Measurements from ENCODE around the gene IL2RA. TPM values are rescaled to one million over a fixed set of nuclear protein-coding genes. Genes with fewer than 3 reads are reported as not detected.

IL2RA gene
- total RNA-seq (2022; extraction: Qiagen RNA extraction), result not detected in 5 replicates

GRCh38 chr10:6062101-6062771 is at the start of gene IL2RA:
IL2RA (minus strand) TSS chr10:6062367; CDS start chr10:6062151, 216 bp downstream.

GRCh38 chr10:6088721-6089333 is 26.7 kb upstream of the IL2RA start, which contains the start of gene RBM17:
RBM17 (plus strand) TSS chr10:6089034; CDS start chr10:6097066, 8,032 bp downstream.

GRCh38 chr10:5977471-5978229 is 84.5 kb downstream of the IL2RA start, which contains the start of gene IL15RA:
IL15RA (minus strand) TSS chr10:5977543; CDS start chr10:5977492, 51 bp downstream.

Other genes starting within 250 kb of the IL2RA start
- gene GDI2, start 248.9 kb downstream of the IL2RA start, total RNA-seq (2022; extraction: Qiagen RNA extraction), result 196 to 296 TPM (median 202 TPM) in 5 replicates
- 8.0 to 12.1 TPM (median 11.8 TPM) in 5 replicates for gene ANKRD16, start 172.5 kb downstream of the IL2RA start, total RNA-seq (2022; extraction: Qiagen RNA extraction)
- 34.5 to 42.3 TPM (median 39.2 TPM) in 5 replicates for gene FBH1, start 172.1 kb downstream of the IL2RA start, total RNA-seq (2022; extraction: Qiagen RNA extraction)
- 2.9 to 5.0 TPM (median 3.8 TPM) in 5 replicates for gene IL15RA, start 84.8 kb downstream of the IL2RA start, total RNA-seq (2022; extraction: Qiagen RNA extraction)
- 111 to 123 TPM (median 114 TPM) in 5 replicates for gene RBM17, start 26.7 kb upstream of the IL2RA start, total RNA-seq (2022; extraction: Qiagen RNA extraction)
- 157 to 192 TPM (median 185 TPM) in 5 replicates for gene PFKFB3, start 140.6 kb upstream of the IL2RA start, total RNA-seq (2022; extraction: Qiagen RNA extraction)

Data from A549 treated with CORT108297 at 1 μM for 4 hours (cell line).